AML-193 (cell line): Measurements from ENCODE around the gene NKX3-2.

ENCODE experiments used
- DNase-seq, 2 experiments: peaks; one replicate each; lab custom pipeline; 2025; lab: John Stamatoyannopoulos, UW

Gene NKX3-2

DNA sequence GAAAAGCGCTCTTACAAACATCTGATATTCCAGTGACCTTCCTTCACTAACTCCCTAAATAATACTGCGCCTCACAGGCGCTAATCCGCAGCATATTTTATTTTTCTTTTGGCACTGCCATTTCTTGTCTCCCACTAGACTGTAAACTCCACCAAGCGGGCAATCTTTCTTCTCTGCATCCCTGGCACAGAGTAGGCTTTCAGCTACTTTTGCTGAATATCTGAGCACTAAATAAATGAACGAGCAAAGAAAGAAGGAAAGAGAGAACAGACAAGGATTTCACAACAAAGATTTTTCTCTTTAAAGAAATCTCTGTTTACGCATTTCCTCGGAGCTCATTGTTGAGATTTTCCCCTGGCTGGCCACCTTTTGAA lies 12.7 kb downstream of the NKX3-2 start:
- DNase-seq: no peak

GRCh38 chr4:13530823-13531624 lies 13.3 kb downstream of the NKX3-2 start:
- no peak for DNase-seq

DNA sequence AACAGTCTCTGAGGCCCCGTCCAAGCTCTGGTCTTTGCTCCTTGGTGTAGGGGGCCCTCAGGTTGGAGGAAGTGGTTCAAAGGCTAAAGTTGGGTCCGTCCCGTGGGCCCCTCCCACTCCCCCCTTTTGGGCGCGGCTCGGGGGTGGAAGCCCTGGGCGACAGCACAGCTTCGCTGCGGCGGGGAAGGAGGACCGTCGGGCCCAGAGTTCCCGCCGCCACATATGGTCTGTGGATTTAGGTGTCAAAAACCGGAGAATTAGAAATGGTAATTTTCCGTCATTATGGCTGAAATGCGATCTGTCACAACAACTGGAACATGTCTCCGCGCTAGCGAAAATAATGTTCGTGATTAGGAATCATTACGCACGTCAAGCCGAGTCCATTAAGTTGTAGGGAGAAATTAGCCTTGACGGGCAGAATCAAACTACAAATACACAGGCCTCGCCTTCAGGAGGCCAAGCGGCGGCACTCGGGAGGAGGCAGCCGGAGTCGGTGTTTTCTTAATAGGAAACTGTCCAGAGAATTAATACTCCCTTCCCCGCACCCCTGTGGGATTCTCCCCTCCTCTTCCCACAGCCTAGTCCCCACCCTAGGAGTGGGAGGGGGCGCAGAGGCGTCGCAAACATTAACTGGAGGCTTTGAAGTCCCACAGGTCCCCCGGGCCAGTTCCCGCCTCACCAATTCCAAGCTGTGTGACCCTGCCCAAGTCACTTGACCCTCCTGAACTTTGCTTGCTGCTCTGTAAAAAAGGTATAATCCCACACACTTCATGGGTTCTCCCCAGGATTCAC lies 15.0 kb downstream of the NKX3-2 start:
- no peak for DNase-seq

DNA sequence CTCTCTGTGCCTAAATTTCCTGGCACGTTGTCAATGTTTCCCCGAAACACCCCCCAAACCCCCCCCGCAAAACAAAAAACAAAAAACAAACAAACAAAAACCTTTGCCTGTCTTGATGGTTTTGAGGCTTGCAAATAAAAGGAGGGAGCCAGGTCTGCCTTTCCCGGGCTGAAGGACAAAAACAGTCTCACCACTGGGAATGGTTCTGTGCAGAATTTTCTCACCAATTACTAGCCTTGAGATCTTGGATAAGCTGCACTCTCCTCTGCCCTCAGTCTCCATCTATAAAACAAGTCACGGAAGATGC lies 15.5 kb downstream of the NKX3-2 start:
- DNase-seq: no peak

- no peak for DNase-seq
Measured at GRCh38 chr4:13527981-13528820, 16.1 kb downstream of the NKX3-2 start.

DNA sequence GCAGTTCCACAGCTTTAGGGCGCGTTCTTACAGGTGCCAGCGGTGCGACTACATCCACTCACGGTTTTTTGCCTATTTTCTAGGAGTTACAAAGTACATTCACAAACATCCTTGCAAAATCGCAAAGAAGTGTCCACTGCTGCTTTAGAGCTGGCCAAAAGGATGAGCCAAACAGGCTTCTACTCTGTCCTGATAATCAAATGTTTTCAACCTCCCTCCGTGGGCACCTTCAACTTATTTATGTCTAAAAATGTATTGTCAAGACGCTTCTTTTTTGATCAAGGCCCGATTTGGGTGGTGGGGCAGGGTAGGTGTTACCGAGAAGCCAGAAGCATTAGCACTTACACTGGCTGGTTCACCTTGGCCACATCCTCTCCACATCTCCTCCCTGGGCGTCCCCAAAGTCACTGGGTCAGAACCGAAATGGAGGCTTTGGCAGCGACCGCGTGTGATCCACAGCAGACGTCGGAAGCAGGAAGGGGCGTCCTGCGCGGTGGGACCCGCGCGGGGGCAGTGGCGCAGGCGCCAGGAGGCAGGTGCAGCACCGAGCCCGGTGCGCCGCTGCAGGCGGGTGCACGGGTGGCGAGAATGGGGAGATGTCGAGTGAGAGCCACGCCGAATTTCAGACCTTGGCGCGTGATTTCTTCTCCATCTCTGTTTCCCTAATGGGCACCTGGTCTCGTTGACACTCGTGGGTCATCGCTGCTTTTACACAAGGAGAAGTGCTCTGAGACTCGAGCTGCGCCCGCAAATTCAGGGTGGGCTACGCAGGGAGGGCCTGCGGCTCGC lies 16.9 kb downstream of the NKX3-2 start:
- DNase-seq: no peak

DNA sequence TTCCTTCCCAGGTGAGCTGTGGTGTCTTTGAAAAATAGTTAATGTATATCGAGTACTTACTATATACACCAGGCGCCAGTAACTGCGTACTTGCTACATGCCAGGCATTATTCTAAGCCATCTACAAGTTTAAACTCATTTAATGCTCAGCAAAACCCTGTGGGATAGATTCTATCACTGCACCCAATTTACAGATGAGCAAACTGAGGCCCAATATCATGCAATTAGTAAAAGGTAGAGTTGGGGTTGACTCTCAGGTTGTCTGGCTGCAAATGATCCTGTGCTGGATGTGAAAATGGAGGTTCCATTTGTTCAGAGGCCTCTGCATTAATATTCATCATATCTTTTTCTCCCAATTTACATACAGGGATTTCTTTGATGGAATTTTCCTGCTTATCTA lies 17.6 kb downstream of the NKX3-2 start:
- no peak for DNase-seq

DNA sequence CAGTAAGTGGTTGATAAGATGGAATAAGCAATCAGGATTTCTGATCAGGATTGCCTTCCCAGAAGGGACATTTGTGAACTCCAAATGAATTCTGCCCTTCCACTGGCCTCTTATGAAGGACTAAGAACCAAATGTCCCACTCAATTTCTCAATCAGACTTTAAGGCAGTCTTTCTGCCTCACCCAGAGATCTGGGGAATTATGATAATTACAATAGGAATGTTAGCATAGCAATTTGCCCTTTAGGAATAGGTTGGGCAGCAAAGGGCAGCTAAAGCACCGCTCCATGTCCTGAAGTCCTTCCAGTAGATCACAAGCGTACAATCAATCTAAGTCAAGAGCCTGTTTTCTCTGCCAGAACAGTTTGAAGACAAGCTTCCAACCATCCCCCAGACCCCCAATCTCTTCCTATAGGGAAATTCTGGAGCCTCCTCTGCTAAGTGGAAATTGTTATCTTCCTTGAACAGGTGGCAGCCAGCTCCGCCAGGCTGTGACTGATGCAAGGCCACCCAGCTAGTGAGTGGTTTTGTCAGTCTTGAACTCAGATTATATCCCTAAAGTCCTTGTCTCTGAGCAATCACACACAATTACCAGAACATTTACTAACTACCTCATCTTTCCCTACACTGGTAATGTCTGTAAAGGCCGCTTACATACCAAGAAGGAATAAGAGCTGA lies 18.6 kb downstream of the NKX3-2 start:
- DNase-seq: no peak

DNA sequence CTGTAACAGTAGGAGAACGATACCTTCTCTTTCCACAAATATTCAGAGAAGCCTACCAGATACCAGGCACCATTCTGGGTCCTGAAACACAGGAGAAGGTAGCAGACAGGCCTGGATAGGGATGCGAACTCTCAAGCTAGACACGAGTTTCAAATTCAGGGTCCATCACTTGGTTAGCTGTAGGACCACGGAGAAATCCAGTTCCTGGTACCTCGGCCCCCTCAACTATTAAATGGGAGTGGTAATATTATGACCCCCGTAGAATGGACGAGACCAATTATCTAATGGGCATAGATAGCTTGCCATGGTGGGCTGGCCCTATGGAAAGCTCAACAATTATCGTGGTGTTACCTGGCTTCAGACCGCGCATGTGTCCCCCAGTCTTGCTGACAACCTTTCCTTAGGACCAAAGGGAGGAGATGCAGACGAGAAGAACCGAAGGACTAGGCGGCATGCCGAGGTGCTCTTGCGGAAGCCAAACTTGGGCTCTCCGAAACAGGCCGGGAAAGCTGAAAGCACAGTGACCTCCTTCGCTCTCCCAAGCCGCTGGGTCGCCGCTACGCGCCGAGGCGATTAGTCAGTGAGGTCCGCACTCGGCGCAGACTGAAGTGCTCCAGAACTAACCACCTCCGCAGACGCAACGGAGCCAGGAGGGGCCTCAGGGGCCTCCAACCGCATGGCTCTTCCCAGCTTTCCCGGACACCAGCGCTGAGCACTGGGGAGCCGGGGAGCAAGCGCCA lies 19.6 kb downstream of the NKX3-2 start:
- DNase-seq: no peak

GRCh38 chr4:13523591-13524503 lies 20.5 kb downstream of the NKX3-2 start:
- no peak for DNase-seq

DNA sequence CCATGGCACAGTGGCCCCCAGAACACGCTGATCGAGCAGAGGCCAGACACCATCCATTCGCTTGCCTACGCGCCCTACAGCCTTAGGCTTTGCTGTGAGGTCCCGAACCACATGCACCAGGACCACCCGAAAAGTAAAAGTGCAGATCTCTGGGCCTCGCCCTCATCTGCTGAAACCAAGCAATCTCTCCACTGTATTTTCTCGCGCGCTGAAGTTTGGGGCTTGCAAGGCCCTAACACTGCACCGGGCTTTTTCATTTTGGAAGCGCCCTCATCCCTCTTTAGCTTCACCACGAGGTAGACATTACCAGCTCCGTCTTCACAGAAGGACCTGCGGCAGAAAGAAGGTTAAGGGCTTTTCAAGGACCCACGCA lies 21.2 kb downstream of the NKX3-2 start:
- DNase-seq: no peak

GRCh38 chr4:13522282-13523104 lies 21.8 kb downstream of the NKX3-2 start:
- no peak for DNase-seq

DNA sequence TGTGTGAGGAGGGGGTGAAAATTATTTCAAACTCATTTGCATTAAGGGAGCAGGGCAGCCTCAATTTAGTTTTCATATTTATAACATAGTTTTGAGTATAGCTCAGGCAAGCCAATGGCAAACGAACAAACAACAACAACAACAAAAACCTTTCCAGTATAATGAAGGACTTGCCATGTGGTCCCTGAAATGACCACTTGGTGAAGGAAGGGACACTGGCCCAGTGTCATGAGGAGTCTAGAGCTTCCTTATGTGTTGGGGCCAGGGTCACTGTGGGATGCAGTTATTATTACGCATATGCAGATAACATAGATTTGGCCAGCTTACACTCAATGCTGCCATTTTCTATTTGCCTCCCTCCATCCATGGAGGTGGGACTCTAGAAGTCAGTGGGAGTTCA lies 23.3 kb downstream of the NKX3-2 start:
- no peak for DNase-seq

DNA sequence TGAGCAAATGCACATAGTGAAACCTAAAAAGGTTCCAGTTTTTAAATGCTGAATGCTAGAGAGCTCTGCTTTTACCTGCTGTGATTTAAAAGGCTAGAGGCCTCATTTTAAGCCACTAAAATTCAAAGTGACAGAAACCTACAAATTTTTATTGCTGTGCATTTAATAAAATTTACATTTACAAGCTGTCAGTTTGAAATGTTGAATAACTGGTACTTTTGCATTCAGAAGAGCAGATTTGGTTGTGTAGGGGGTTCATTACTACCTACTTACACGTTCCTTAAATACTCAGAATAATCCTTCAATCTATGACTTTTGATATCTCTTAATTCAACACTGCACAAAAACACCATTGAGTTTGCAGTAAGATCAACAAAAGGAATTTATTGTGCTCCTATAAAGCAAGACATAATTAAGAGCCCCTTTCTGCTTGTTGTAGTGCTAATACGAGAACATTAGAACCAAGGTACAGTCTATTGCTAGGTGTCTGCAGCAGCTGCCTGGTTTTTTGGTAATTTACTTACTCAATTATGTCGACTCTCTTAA lies 27.9 kb downstream of the NKX3-2 start:
- DNase-seq: no peak

DNA sequence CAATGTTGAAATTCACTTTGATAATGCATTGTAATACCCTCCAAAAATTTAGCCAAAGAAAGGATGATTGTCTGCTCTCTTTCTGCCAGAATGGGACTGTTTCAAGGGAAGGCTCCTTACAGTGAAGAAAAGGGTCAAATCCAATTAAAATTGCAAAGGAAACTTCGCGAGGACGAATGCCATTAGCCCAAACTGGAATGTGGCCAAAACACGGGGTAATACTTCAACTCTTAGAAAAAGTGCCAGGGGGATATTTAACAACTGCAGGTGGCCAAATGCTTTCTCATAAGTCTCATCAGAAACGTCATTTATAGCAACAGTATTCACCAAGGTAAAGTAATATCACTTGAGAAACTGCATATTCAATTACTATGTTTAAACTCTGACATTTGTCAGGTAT lies 29.0 kb downstream of the NKX3-2 start:
- DNase-seq: no peak

DNA sequence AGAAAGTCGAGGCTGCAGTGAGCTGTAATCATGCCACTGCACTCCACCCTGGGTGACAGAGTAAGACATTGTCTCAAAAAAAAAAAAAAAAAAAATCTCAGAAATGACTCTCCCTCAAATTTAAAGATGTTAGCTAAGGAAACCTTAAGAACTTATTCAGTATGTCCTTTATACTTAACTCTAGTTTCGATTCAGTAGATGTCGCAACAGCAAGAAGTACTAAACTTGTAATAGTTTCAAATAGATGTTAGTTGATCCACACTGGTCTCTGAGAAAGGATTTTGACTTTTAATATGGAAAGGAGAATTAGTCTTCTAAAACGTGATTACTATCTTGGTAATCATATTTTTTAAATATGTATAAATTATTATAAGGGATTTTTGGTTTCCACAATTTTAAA lies 29.6 kb downstream of the NKX3-2 start:
- no peak for DNase-seq

- no peak for DNase-seq
Measured at GRCh38 chr4:13511101-13511500, 33.2 kb downstream of the NKX3-2 start.

DNA sequence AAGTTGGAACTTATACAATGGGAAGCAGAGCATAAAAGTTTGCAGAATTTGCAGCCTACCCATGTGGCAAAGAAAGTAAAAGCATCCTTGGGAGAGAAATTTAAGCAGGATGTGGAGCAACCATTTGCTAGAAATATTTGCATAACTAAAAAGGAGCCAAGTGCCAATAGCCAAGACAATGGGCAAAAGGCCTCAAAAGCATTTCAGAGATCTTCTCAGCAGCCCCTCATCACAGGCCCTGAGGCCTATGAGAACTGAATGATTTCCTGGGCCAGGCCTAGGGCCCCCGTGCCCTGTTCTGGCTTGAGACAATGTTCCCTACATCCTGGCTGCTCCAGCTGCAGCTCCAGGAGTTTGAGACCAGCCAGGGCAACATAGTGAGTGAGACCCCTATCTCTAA lies 34.9 kb downstream of the NKX3-2 start:
- DNase-seq: no peak

- no peak for DNase-seq
Measured at GRCh38 chr4:13504374-13504773, 39.9 kb downstream of the NKX3-2 start.
